Esophagus squamous epithelium (tissue), 5 donors: Measurements from ENCODE around the gene GMDS. TPM values are rescaled to one million over a fixed set of nuclear protein-coding genes. Genes with fewer than 3 reads are reported as not detected.

Experiments used
- DNase-seq: peaks from one replicate; lab custom pipeline; 2025; lab: John Stamatoyannopoulos, UW
- H3K27ac ChIP-seq, 4 donors: fragments of 200-600 bp; sonication (generic); one replicate each; pipeline ENCODE4 v1.5.1; 2016 to 2019; ENCODE audit warnings: mild to moderate bottlenecking in 1 of 4
- H3K27me3 ChIP-seq, 4 donors: fragments of 200-600 bp; sonication (generic); 1 replicate in 3 of 4; 2 replicates in 1 of 4; pipeline versions ENCODE4 v1.5.1 to v1.6.0; 2017 to 2021; ENCODE audit warnings: antibody characterized with exemption in 1 of 4
- H3K36me3 ChIP-seq, 3 donors: fragments of 200-600 bp; sonication (generic); one replicate each; pipeline ENCODE4 v1.5.1; 2016 to 2019
- H3K4me1 ChIP-seq, 3 donors: fragments of 200-600 bp; sonication (generic); one replicate each; pipeline ENCODE4 v1.5.1; 2017 to 2019
- H3K4me3 ChIP-seq, 4 donors: fragments of 200-600 bp; sonication (generic); 1 replicate in 3 of 4; 2 replicates in 1 of 4; pipeline ENCODE4 v1.5.1; 2016 to 2019; ENCODE audit warnings: mild to moderate bottlenecking in 2 of 4, moderate library complexity in 1 of 4
- H3K9me3 ChIP-seq, 3 donors: fragments of 200-600 bp; sonication (generic); one replicate each; pipeline ENCODE4 v1.5.1; 2016 to 2019
- CTCF ChIP-seq, 6 experiments: fragments of 450-650 bp in 4 of 6; fragments of 200-600 bp in 2 of 6; sonication (generic) in 2 of 6; IDR thresholded peaks; one replicate each; pipeline ENCODE4 v1.5.1; 2016 to 2019; ENCODE audit warnings: antibody characterized with exemption in 6 of 6, mild to moderate bottlenecking in 4 of 6, moderate library complexity in 4 of 6
- POLR2A ChIP-seq, 4 donors: fragments of 450-650 bp; IDR thresholded peaks; one replicate each; pipeline ENCODE4 v1.6.1; 2017; ENCODE audit warnings: antibody characterized with exemption in 4 of 4, mild to moderate bottlenecking in 4 of 4, moderate library complexity in 3 of 4
- WGBS, 2 donors: methylation state at CpG; one replicate each; pipeline ENCODE4 v1.1.5; 2018; 5-methylcytosine and 5-hydroxymethylcytosine counted together
- intact Hi-C: fragments of 100-400 bp; cut with DNase I; formaldehyde crosslinking; loops from one replicate; pipeline ENCODE4 v1.15.0; 2022
- total RNA-seq, 4 donors: library from RNA; depleted of rRNA; stranded (reverse); fragments of >200 nt; gene quantifications; one replicate each; pipeline ENCODE4 v1.1.0, GENCODE V29; 2016
- donor health status: DM: yes; HTN: yes; CAD: no.

The GMDS gene
- total RNA-seq, 4 donors from 2014 or later: 17.9 to 58.7 (median 36.7) TPM

- WGBS, 2 donors: 92 to 94% methylated on average over 7 of the region's 7 CpGs
- intact Hi-C loops: no loop called here
- Histone ChIP-seq H3K27me3 (no peaks in the 10 kb centered on the region), H3K36me3 (no peaks in the 10 kb centered on the region), H3K9me3 (no peaks in the 10 kb centered on the region), H3K4me1 (peaks cover 0 to 15% (median 0%) of the 10 kb centered on the region in 3 donors), H3K4me3 (no peak overlapping the region), H3K27ac (no peak overlapping the region)
- no peak for DNase-seq
- TF ChIP-seq POLR2A (IDR thresholded peaks at IDR 0.05) (no peak), CTCF (IDR thresholded peaks at IDR 0.05) (no peak)
Observed at GRCh38 chr6:2030682-2031244, 214.6 kb downstream of the GMDS start.

GRCh38 chr6:2029952-2030351 is 215.5 kb downstream of the GMDS start:
- 90 to 95% methylated on average over 3 of the region's 3 CpGs for WGBS, 2 donors
- TF ChIP-seq POLR2A (IDR thresholded peaks at IDR 0.05) (no peak), CTCF (IDR thresholded peaks at IDR 0.05) (no peak)
- no peak for DNase-seq

GRCh38 chr6:2029130-2029794 is 216.1 kb downstream of the GMDS start:
- WGBS, 2 donors: 44 to 52% methylated on average over 1 of the region's 1 CpG
- H3K36me3 ChIP-seq: no peaks in the 10 kb centered on the region
- H3K4me1 ChIP-seq: peaks cover 0 to 15% (median 0%) of the 10 kb centered on the region in 3 donors
- H3K4me3 ChIP-seq: no peak overlapping the region
- no peaks in the 10 kb centered on the region for H3K27me3 ChIP-seq
- intact Hi-C loops: no loop called here
- TF ChIP-seq POLR2A (IDR thresholded peaks at IDR 0.05) (no peak), CTCF (IDR thresholded peaks at IDR 0.05) (no peak)
- DNase-seq: no peak
- no peaks in the 10 kb centered on the region for H3K9me3 ChIP-seq
- H3K27ac ChIP-seq: no peak overlapping the region

More at GRCh38 chr6:2029952-2030351, 215.5 kb downstream of the GMDS start:
- peaks cover 0 to 15% (median 0%) of the 10 kb centered on the region in 3 donors for H3K4me1 ChIP-seq
- no peaks in the 10 kb centered on the region for H3K27me3 ChIP-seq
- H3K27ac ChIP-seq: no peak overlapping the region
- intact Hi-C loops: no loop called here
- no peaks in the 10 kb centered on the region for H3K36me3 ChIP-seq
- H3K9me3 ChIP-seq: no peaks in the 10 kb centered on the region
- H3K4me3 ChIP-seq: no peak overlapping the region

GRCh38 chr6:2028457-2029038 is 216.9 kb downstream of the GMDS start:
- H3K27ac ChIP-seq: no peak overlapping the region
- H3K27me3 ChIP-seq: no peaks in the 10 kb centered on the region
- TF ChIP-seq POLR2A (IDR thresholded peaks at IDR 0.05): no peak
- TF ChIP-seq CTCF (IDR thresholded peaks at IDR 0.05): no peak
- intact Hi-C loops: no loop called here
- H3K9me3 ChIP-seq: no peaks in the 10 kb centered on the region
- DNase-seq: no peak
- 42 to 46% methylated on average over 6 of the region's 6 CpGs for WGBS, 2 donors
- no peak overlapping the region for H3K4me3 ChIP-seq
- peaks cover 0 to 15% (median 0%) of the 10 kb centered on the region in 3 donors for H3K4me1 ChIP-seq
- H3K36me3 ChIP-seq: no peaks in the 10 kb centered on the region

- Histone ChIP-seq H3K27me3 (no peaks in the 10 kb centered on the region), H3K4me1 (peaks cover 0 to 25% (median under 1%) of the 10 kb centered on the region in 3 donors), H3K9me3 (no peaks in the 10 kb centered on the region), H3K36me3 (no peaks in the 10 kb centered on the region), H3K27ac (no peak overlapping the region), H3K4me3 (no peak overlapping the region)
- 88 to 91% methylated on average over 7 of the region's 7 CpGs for WGBS, 2 donors
- intact Hi-C loops: no loop called here
- DNase-seq: no peak
- TF ChIP-seq POLR2A (IDR thresholded peaks at IDR 0.05) (no peak), CTCF (IDR thresholded peaks at IDR 0.05) (no peak)
Observed at GRCh38 chr6:2026133-2026532, 219.3 kb downstream of the GMDS start.
